Caco-2 (cell line): ENCODE measurements around the gene PTGR1. TPM values are rescaled to one million over a fixed set of nuclear protein-coding genes. Genes with fewer than 3 reads are reported as not detected.

Source experiments
- BruUV-seq: library from RNA; stranded (reverse); fragments of 400-500 nt; replicated peaks from 2 replicates; lab custom pipeline; 2021; lab: Mats Ljungman, UMichigan
- CTCF ChIA-PET: fragments of 300-600 bp; sonication (Branson Sonifier 250); formaldehyde crosslinking; loops from one replicate; lab custom pipeline; 2022; ENCODE audit warnings: antibody characterized with exemption; lab: Charles Lee
- POLR2A ChIA-PET: fragments of 300-600 bp; sonication (Branson Sonifier 250); formaldehyde crosslinking; loops from one replicate; lab custom pipeline; 2022; ENCODE audit warnings: antibody characterized with exemption; lab: Charles Lee
- DNase-seq, 2 experiments: peaks; one replicate each; pipeline versions ENCODE4 v3.0.0 to v3.0.0-alpha.2; 2020 to 2022
- H3K27me3 ChIP-seq: replicated peaks from 2 replicates; pipeline ENCODE4 v1.6.0; 2011; ENCODE audit warnings: low read length; ENCODE audit not compliant: control insufficient read depth, insufficient read depth
- H3K36me3 ChIP-seq: 2 replicates; pipeline ENCODE4 v1.5.1; 2011; ENCODE audit warnings: low read length; ENCODE audit not compliant: control insufficient read depth, insufficient read depth
- H3K4me1 ChIP-seq: fragments of 250-450 bp; sonication (Bioruptor Pico); 2 replicates; pipeline ENCODE4 v1.5.1; 2020; ENCODE audit warnings: mild to moderate bottlenecking
- H3K4me3 ChIP-seq: 2 replicates; pipeline ENCODE4 v1.5.1; 2011; ENCODE audit warnings: low read depth, mild to moderate bottlenecking, control low read depth, low read length
- H3K9me3 ChIP-seq: fragments of 250-450 bp; sonication (Bioruptor Pico); 2 replicates; pipeline ENCODE4 v1.5.1; 2020; ENCODE audit warnings: mild to moderate bottlenecking, moderate library complexity
- H3K27ac Mint-ChIP-seq: one replicate; pipeline ENCODE4 v1.8.0; 2022; ENCODE audit warnings: mixed read lengths; ENCODE audit not compliant: unreplicated experiment
- H3K27me3 Mint-ChIP-seq: one replicate; pipeline ENCODE4 v1.8.0; 2022; ENCODE audit warnings: mixed read lengths; ENCODE audit not compliant: insufficient read depth, unreplicated experiment
- H3K36me3 Mint-ChIP-seq: one replicate; pipeline ENCODE4 v1.8.0; 2022; ENCODE audit warnings: mild to moderate bottlenecking, mixed read lengths; ENCODE audit not compliant: insufficient read depth, unreplicated experiment
- H3K4me1 Mint-ChIP-seq: one replicate; pipeline ENCODE4 v1.8.0; 2022; ENCODE audit warnings: low read depth, mixed read lengths; ENCODE audit not compliant: unreplicated experiment
- H3K4me3 Mint-ChIP-seq: one replicate; pipeline ENCODE4 v1.8.0; 2022; ENCODE audit warnings: mild to moderate bottlenecking, moderate library complexity, mixed read lengths; ENCODE audit not compliant: unreplicated experiment
- H3K9me3 Mint-ChIP-seq: one replicate; pipeline ENCODE4 v1.8.0; 2022; ENCODE audit warnings: mixed read lengths; ENCODE audit not compliant: unreplicated experiment
- intact Hi-C: fragments of 100-400 bp; cut with micrococcal nuclease; formaldehyde crosslinking; loops from one replicate; pipeline ENCODE4 v1.10.0; 2022; ENCODE audit not compliant: unreplicated experiment
- total RNA-seq: library from RNA; stranded (reverse); gene quantifications from 2 replicates; pipeline ENCODE4 v1.2.3, GENCODE V29; 2022
- TF ChIP-seq, protein P1 (sequence below), 2 experiments: fragments of 200-600 bp in 1 of 2; IDR thresholded peaks; 1 replicate in 1 of 2; 2 replicates in 1 of 2; pipeline versions ENCODE4 v1.5.1 to v1.8.0; 2011 to 2022; ENCODE audit warnings: antibody characterized with exemption in 1 of 2, control low read depth in 1 of 2, inconsistent platforms in 1 of 2, low read depth in 1 of 2, low read length in 1 of 2, mild to moderate bottlenecking in 1 of 2, moderate library complexity in 1 of 2; ENCODE audit not compliant: insufficient read depth in 1 of 2, severe bottlenecking in 1 of 2, unreplicated experiment in 1 of 2

The PTGR1 gene
- total RNA-seq, 1 experiment from 2014 or later: 55.3 TPM

DNA sequence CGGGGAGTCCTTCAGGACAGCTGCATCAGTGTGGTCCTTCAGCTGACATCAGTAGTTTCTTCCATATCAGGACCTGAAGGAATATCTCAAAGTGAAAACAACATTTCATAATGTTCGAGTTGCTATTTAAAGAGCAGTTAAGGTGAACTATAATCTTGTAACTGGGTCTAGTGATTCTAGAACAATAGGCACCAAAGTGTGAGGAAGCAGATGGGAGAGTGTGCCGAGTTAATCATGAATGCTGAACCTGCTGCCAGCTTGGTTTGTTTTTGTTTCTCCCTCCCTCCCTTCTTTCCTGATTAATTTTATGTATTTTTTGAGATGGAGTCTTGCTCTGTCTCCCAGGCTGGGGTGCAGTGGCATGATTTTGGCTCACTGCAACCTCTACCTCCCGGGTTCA is 3.6 kb upstream of the PTGR1 start:
- no peaks in the 10 kb centered on the region; the same call in 1 of the 2 replicates for H3K36me3 ChIP-seq
- intact Hi-C loops: no loop called here
- no peaks in the 10 kb centered on the region for H3K27me3 ChIP-seq
- no peak overlapping the region for H3K4me3 ChIP-seq
- no TSS peak for BruUV-seq
- Mint-ChIP-seq H3K9me3 (no peaks in the 10 kb centered on the region), H3K27ac (no peak overlapping the region), H3K36me3 (peaks cover 10% of the 10 kb centered on the region), H3K4me3 (no peak overlapping the region), H3K4me1 (peaks cover 21% of the 10 kb centered on the region), H3K27me3 (no peaks in the 10 kb centered on the region)
- TF ChIP-seq, protein P1, sequence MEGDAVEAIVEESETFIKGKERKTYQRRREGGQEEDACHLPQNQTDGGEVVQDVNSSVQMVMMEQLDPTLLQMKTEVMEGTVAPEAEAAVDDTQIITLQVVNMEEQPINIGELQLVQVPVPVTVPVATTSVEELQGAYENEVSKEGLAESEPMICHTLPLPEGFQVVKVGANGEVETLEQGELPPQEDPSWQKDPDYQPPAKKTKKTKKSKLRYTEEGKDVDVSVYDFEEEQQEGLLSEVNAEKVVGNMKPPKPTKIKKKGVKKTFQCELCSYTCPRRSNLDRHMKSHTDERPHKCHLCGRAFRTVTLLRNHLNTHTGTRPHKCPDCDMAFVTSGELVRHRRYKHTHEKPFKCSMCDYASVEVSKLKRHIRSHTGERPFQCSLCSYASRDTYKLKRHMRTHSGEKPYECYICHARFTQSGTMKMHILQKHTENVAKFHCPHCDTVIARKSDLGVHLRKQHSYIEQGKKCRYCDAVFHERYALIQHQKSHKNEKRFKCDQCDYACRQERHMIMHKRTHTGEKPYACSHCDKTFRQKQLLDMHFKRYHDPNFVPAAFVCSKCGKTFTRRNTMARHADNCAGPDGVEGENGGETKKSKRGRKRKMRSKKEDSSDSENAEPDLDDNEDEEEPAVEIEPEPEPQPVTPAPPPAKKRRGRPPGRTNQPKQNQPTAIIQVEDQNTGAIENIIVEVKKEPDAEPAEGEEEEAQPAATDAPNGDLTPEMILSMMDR (IDR thresholded peaks at IDR 0.05; ENCODE audit: insufficient read depth in 1 of 2, low read depth in 1 of 2, low read length in 1 of 2, severe bottlenecking in 1 of 2, unreplicated experiment in 1 of 2): no peak
- ChIA-PET CTCF (no interaction called here), POLR2A (no interaction called here)
- H3K4me1 ChIP-seq: peaks cover 38% of the 10 kb centered on the region
- no peak for DNase-seq
- H3K9me3 ChIP-seq: no peaks in the 10 kb centered on the region

DNA sequence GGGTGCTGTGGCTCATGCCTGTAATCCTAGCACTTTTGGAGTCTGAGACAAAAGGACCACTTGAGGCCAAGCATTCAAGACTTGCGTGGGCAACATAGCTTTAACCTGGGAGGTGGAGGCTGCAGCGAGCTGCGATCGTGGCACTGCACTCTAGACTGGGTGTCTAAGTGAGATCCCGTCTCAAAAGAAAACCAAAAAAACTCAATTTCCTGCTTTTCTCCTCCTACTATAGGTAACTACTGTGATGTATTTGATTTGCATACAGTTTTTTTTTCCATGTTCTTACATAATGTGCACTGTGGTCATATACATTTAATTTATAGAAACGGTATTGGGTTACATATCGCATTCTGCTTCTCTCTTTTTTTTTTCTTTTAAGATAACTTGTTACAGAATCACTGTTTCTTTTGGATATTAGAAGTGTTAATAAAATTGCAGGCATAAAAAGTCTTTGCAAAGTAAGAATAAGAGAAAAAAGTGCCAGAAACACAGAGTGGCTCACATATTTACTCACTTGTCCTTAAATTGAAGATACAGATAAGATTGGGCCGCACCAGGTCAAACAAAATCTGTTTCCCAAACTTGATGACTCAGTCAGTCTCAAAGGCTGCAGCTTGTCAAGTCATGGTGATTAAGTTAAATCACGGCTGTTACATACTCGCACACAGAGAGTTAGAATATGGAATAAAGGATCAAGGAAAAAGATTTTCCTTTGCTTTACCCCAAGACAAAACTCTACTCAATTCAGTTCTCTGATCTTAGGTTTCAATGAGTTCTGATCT is 2.0 kb upstream of the PTGR1 start:
- Histone ChIP-seq H3K4me3 (no peak overlapping the region), H3K36me3 (no peaks in the 10 kb centered on the region; the same call in 1 of the 2 replicates), H3K4me1 (peaks cover 38% of the 10 kb centered on the region), H3K9me3 (no peaks in the 10 kb centered on the region), H3K27me3 (no peaks in the 10 kb centered on the region)
- peak overlapping the region; percentile 43 for H3K27ac Mint-ChIP-seq
- POLR2A ChIA-PET: no interaction called here
- H3K36me3 Mint-ChIP-seq: peaks cover 26% of the 10 kb centered on the region
- H3K4me1 Mint-ChIP-seq: peaks cover 21% of the 10 kb centered on the region
- peak; percentile 32 to 46 for DNase-seq
- intact Hi-C loops: no loop called here
- H3K9me3 Mint-ChIP-seq: no peaks in the 10 kb centered on the region
- no TSS peak for BruUV-seq
- TF ChIP-seq, protein P1 (IDR thresholded peaks at IDR 0.05; ENCODE audit: insufficient read depth in 1 of 2, low read depth in 1 of 2, low read length in 1 of 2, severe bottlenecking in 1 of 2, unreplicated experiment in 1 of 2): no peak
- no peak overlapping the region for H3K4me3 Mint-ChIP-seq
- CTCF ChIA-PET: no interaction called here
- no peaks in the 10 kb centered on the region for H3K27me3 Mint-ChIP-seq

DNA sequence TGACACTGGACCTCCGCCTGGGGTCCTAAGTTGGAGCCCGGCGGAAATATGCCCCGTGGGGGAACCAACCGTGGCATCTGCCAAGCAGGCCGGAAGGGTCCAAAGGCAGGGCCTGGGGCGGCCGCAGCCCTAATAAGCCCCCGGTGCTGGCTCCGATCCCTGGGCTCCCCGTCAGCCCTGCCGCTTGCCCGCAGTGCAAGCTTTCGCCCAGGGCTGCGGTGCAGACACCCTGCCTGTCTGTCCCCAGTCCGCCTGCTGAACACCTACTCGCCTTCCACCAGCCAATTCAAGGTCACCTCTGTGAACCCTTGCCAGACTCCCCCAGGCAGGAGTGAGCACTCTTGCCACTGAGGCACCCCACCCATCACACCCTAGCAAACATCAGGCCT is 502 bp upstream of the PTGR1 start:
- DNase-seq: no peak
- H3K4me1 Mint-ChIP-seq: peaks cover 12% of the 10 kb centered on the region
- BruUV-seq: no TSS peak
- peaks cover 32% of the 10 kb centered on the region for H3K36me3 Mint-ChIP-seq
- Histone ChIP-seq H3K4me1 (peaks cover 32% of the 10 kb centered on the region), H3K4me3 (peak overlapping the region; percentile 61), H3K9me3 (no peaks in the 10 kb centered on the region), H3K27me3 (no peaks in the 10 kb centered on the region), H3K36me3 (peaks cover 2% of the 10 kb centered on the region)
- H3K27me3 Mint-ChIP-seq: no peaks in the 10 kb centered on the region
- intact Hi-C loops: loop anchor here (2.0 to 10.0 kb wide), 2 partner anchors 63 to 115 kb away; partner anchors contain the start of gene ECPAS
- ChIA-PET CTCF (no interaction called here), POLR2A (no interaction called here)
- H3K27ac Mint-ChIP-seq: no peak overlapping the region
- TF ChIP-seq, protein P1 (IDR thresholded peaks at IDR 0.05; ENCODE audit: insufficient read depth in 1 of 2, low read depth in 1 of 2, low read length in 1 of 2, severe bottlenecking in 1 of 2, unreplicated experiment in 1 of 2): no peak
- H3K9me3 Mint-ChIP-seq: no peaks in the 10 kb centered on the region
- peak overlapping the region; percentile 78 for H3K4me3 Mint-ChIP-seq
